ENCODE results near the gene KIF26A.

DNA sequence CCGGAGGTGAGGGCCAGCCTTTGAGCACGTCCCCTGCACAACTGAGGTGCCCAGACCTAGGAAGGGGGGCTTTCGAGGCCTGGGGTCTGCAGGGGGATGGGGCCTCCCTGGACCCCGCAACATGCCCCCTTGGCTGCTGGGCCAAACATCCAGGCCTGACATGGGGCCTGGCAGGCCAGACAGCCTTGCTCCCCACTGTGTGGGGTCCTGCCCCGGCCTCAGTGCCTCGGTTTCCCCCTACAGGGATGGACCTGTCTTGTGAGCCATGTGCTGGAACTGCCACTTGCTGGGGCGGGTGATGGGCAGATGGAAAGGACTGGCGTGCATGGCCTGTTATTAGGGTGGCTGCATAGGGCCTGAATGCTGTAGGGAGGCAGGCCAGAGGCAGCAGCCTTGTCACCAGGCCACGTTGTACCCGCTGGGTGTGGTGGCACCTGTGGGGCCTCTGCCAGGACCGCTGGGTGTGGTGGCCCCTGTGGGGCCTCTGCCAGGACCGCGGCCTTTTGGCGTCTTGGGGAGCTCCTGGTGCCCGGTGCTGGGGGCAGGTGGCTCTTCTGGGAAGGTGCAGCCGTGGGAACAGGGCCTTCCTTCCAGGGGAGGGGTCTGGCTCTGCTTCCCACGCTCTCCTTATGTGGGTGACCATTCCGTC lies 32.4 kb upstream of the KIF26A start:
- TF ChIP-seq, protein P1, sequence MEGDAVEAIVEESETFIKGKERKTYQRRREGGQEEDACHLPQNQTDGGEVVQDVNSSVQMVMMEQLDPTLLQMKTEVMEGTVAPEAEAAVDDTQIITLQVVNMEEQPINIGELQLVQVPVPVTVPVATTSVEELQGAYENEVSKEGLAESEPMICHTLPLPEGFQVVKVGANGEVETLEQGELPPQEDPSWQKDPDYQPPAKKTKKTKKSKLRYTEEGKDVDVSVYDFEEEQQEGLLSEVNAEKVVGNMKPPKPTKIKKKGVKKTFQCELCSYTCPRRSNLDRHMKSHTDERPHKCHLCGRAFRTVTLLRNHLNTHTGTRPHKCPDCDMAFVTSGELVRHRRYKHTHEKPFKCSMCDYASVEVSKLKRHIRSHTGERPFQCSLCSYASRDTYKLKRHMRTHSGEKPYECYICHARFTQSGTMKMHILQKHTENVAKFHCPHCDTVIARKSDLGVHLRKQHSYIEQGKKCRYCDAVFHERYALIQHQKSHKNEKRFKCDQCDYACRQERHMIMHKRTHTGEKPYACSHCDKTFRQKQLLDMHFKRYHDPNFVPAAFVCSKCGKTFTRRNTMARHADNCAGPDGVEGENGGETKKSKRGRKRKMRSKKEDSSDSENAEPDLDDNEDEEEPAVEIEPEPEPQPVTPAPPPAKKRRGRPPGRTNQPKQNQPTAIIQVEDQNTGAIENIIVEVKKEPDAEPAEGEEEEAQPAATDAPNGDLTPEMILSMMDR (IDR thresholded peaks at IDR 0.05): no peak
- TF ChIP-seq POLR2A (IDR thresholded peaks at IDR 0.05): no peak
